PC-3 (cell line): ENCODE results near the gene CLPTM1L. TPM values are rescaled to one million over a fixed set of nuclear protein-coding genes. Genes with fewer than 3 reads are reported as not detected.
"Not testable (repeated sequence)": the region's sequence is repeated elsewhere in the genome, so short reads cannot be mapped to it uniquely, and the experiment has no call there.

Source experiments
- ATAC-seq: fragments of 200-7000 bp; cut with Tn5 transposase; 2 replicates; pipeline ENCODE4 v1.9.1; 2020; ENCODE audit warnings: mild to moderate bottlenecking, moderate library complexity
- BruUV-seq: library from RNA; stranded (reverse); fragments of 400-500 nt; replicated peaks from 2 replicates; lab custom pipeline; 2021; lab: Mats Ljungman, UMichigan
- CTCF ChIA-PET: fragments of 300-600 bp; sonication (Branson Sonifier 250); formaldehyde crosslinking; loops from one replicate; lab custom pipeline; 2022; ENCODE audit warnings: antibody characterized with exemption; lab: Charles Lee
- POLR2A ChIA-PET: fragments of 300-600 bp; sonication (Branson Sonifier 250); formaldehyde crosslinking; loops from one replicate; lab custom pipeline; 2022; ENCODE audit warnings: antibody characterized with exemption; ENCODE audit not compliant: unreplicated experiment; lab: Charles Lee
- DNase-seq: peaks from one replicate; pipeline ENCODE4 v3.0.0-alpha.2; 2015
- H2AFZ ChIP-seq: fragments of 300-600 bp; sonication (generic); 2 replicates; pipeline ENCODE4 v1.6.0; 2016; ENCODE audit warnings: antibody characterized with exemption, low read length
- H3F3A ChIP-seq: fragments of 300-600 bp; sonication (generic); one replicate; pipeline ENCODE4 v1.6.0; 2017; ENCODE audit warnings: antibody characterized with exemption, low read length, control low read depth, mild to moderate bottlenecking; ENCODE audit not compliant: unreplicated experiment
- H3K27ac ChIP-seq: fragments of 300-600 bp; sonication (generic); 2 replicates; pipeline ENCODE4 v1.5.1; 2016; ENCODE audit warnings: mild to moderate bottlenecking, low read length
- H3K27me3 ChIP-seq: fragments of 300-600 bp; sonication (generic); 2 replicates; pipeline ENCODE4 v1.6.1; 2016; ENCODE audit warnings: low read length, mixed read lengths
- H3K36me3 ChIP-seq: fragments of 300-600 bp; sonication (generic); 2 replicates; pipeline ENCODE4 v1.6.1; 2016; ENCODE audit warnings: low read depth, mixed run types, low read length, mixed read lengths
- H3K4me1 ChIP-seq: fragments of 300-600 bp; sonication (generic); 2 replicates; pipeline ENCODE4 v1.5.1; 2016; ENCODE audit warnings: low read length; ENCODE audit not compliant: insufficient read depth
- H3K4me2 ChIP-seq: fragments of 300-600 bp; sonication (generic); 2 replicates; pipeline ENCODE4 v1.6.0; 2016; ENCODE audit warnings: low read length
- H3K4me3 ChIP-seq: fragments of 300-600 bp; sonication (generic); 2 replicates; pipeline ENCODE4 v1.5.1; 2016; ENCODE audit warnings: mild to moderate bottlenecking, low read length, mixed read lengths
- H3K79me2 ChIP-seq: fragments of 300-600 bp; sonication (generic); 2 replicates; pipeline ENCODE4 v1.6.1; 2017; ENCODE audit warnings: low read length, mixed read lengths
- H3K9ac ChIP-seq: fragments of 300-600 bp; sonication (generic); 2 replicates; pipeline ENCODE4 v1.6.0; 2016; ENCODE audit warnings: mild to moderate bottlenecking, low read length
- H3K9me2 ChIP-seq: fragments of 300-600 bp; sonication (generic); replicated peaks from 2 replicates; pipeline ENCODE4 v1.6.1; 2016; ENCODE audit warnings: mixed run types, low read length, mixed read lengths
- H3K9me3 ChIP-seq: fragments of 300-600 bp; sonication (generic); 2 replicates; pipeline ENCODE4 v1.6.1; 2016; ENCODE audit warnings: low read length, mixed read lengths
- H4K20me1 ChIP-seq: fragments of 300-600 bp; sonication (generic); 2 replicates; pipeline ENCODE4 v1.6.1; 2016; ENCODE audit warnings: low read length, mixed read lengths
- EZH2 ChIP-seq: fragments of 300-600 bp; sonication (generic); IDR thresholded peaks from one replicate; pipeline ENCODE4 v1.6.1; 2017; ENCODE audit warnings: antibody characterized with exemption, mild to moderate bottlenecking, low read length; ENCODE audit not compliant: unreplicated experiment
- EZH2phosphoT487 ChIP-seq: fragments of 300-600 bp; sonication (generic); IDR thresholded peaks from 2 replicates; pipeline ENCODE4 v1.6.1; 2018; ENCODE audit warnings: mild to moderate bottlenecking, antibody characterized with exemption, low read length, borderline replicate concordance
- intact Hi-C: fragments of 100-400 bp; cut with micrococcal nuclease; formaldehyde crosslinking; loops from 2 replicates; pipeline ENCODE4 v1.9.0; 2023
- total RNA-seq: library from RNA; depleted of rRNA; stranded (reverse); fragments of >200 nt; gene quantifications from 2 replicates; pipeline ENCODE4 v1.2.3, GENCODE V29; 2014
- TF ChIP-seq, protein P1 (sequence below): fragments of 300-600 bp; sonication (generic); conservative IDR thresholded peaks from 2 replicates; pipeline ENCODE4 v1.5.1; 2017; ENCODE audit warnings: antibody characterized with exemption, low read depth, mild to moderate bottlenecking, low read length

Gene CLPTM1L
- total RNA-seq, 1 experiment from 2014 or later = 463 TPM

DNA sequence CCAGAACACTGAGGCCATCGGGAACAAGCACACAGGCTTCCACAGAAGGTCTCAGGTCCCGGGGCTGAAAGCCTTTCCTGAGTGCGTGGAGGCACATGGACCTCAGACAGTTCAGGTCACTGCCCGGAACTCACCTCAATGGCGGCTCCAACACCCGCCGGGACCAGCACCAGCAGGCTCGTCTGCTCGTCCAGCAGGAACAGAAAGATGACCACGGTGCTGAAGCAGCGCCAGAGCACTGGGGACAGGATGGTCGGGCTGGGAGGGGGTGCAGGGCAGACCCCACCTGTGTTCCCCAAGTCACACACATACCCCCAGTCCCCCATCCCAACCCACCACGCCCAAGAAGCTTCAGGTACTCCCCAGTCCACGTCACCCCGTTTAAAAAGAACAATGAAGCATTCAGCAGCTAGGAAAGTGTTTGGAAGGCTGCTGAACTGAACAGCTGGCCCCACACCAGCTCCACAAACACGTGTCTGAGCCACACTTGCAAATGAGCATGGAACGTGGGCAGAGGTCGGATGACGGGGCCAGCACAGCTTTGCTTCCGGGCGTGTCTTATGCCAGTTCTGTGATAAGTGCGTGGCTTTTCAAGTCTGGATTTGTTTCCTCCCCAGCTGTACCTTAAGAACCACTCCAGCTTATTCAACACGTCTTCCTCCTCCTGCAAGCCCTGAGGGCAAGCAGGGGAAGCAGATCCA lies 14.6 kb downstream of the CLPTM1L start:
- no peak overlapping the region for H3K27ac ChIP-seq
- no peaks in the 10 kb centered on the region for H3K27me3 ChIP-seq
- TF ChIP-seq, protein P1, sequence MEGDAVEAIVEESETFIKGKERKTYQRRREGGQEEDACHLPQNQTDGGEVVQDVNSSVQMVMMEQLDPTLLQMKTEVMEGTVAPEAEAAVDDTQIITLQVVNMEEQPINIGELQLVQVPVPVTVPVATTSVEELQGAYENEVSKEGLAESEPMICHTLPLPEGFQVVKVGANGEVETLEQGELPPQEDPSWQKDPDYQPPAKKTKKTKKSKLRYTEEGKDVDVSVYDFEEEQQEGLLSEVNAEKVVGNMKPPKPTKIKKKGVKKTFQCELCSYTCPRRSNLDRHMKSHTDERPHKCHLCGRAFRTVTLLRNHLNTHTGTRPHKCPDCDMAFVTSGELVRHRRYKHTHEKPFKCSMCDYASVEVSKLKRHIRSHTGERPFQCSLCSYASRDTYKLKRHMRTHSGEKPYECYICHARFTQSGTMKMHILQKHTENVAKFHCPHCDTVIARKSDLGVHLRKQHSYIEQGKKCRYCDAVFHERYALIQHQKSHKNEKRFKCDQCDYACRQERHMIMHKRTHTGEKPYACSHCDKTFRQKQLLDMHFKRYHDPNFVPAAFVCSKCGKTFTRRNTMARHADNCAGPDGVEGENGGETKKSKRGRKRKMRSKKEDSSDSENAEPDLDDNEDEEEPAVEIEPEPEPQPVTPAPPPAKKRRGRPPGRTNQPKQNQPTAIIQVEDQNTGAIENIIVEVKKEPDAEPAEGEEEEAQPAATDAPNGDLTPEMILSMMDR = no peak
- TF ChIP-seq EZH2phosphoT487 = no peak
- TF ChIP-seq EZH2 = no peak
- no peaks in the 10 kb centered on the region for H3F3A ChIP-seq
- H3K4me3 ChIP-seq = no peak overlapping the region
- ATAC-seq (no peak), DNase-seq (no peak)
- peaks cover 8% of the 10 kb centered on the region; the same call in 1 of the 2 replicates for H3K4me1 ChIP-seq
- H3K9me3 ChIP-seq = no peaks in the 10 kb centered on the region
- H3K9me2 ChIP-seq = no peaks in the 10 kb centered on the region
- H2AFZ ChIP-seq = no peak overlapping the region
- H3K36me3 ChIP-seq = peaks cover 48% of the 10 kb centered on the region
- H4K20me1 ChIP-seq = peaks cover 11% of the 10 kb centered on the region; the same call in 1 of the 2 replicates
- H3K9ac ChIP-seq = no peak overlapping the region
- no peaks in the 10 kb centered on the region for H3K79me2 ChIP-seq
- no peak overlapping the region for H3K4me2 ChIP-seq
- intact Hi-C loops = no loop called here
- BruUV-seq = no TSS peak
- CTCF ChIA-PET = no interaction called here
- POLR2A ChIA-PET = no interaction called here

DNA sequence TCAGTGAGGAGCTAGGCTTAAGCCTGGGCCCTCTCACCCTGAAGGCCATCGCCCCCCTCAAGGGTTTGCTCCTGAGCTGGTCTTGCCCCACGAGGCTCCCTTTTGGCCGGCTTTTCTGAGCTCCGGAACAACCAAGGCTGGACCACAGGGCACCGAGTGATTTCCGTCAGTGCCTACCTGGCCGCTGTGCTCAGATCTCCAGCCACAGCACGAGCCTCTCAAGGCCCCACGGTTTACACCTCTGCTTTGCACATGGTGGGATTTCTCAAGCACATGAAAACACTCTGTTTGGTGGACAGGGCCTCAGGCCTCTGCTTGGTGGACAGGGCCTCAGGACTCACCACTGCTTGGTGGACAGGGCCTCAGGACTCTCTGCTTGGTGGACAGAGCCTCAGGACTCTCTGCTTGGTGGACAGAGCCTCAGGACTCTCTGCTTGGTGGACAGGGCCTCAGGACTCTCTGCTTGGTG lies 15.8 kb downstream of the CLPTM1L start:
- peaks cover 8% of the 10 kb centered on the region; the same call in 1 of the 2 replicates for H3K4me1 ChIP-seq
- H3K9me3 ChIP-seq = no peaks in the 10 kb centered on the region
- intact Hi-C loops = no loop called here
- DNase-seq (no peak), ATAC-seq (no peak)
- TF ChIP-seq, protein P1 = no peak
- TF ChIP-seq EZH2phosphoT487 = no peak
- no peak for TF ChIP-seq EZH2
- H2AFZ ChIP-seq = no peak overlapping the region
- H3K27me3 ChIP-seq = no peaks in the 10 kb centered on the region
- no peaks in the 10 kb centered on the region for H3K79me2 ChIP-seq
- H3K36me3 ChIP-seq = peaks cover 53% of the 10 kb centered on the region
- BruUV-seq = no TSS peak
- H3F3A ChIP-seq = no peaks in the 10 kb centered on the region
- no peak overlapping the region for H3K27ac ChIP-seq
- ChIA-PET POLR2A (no interaction called here), CTCF (no interaction called here)
- H4K20me1 ChIP-seq = peaks cover 11% of the 10 kb centered on the region; the same call in 1 of the 2 replicates
- no peak overlapping the region for H3K9ac ChIP-seq
- no peak overlapping the region for H3K4me3 ChIP-seq
- no peaks in the 10 kb centered on the region for H3K9me2 ChIP-seq
- no peak overlapping the region; the same call in 1 of the 2 replicates for H3K4me2 ChIP-seq

DNA sequence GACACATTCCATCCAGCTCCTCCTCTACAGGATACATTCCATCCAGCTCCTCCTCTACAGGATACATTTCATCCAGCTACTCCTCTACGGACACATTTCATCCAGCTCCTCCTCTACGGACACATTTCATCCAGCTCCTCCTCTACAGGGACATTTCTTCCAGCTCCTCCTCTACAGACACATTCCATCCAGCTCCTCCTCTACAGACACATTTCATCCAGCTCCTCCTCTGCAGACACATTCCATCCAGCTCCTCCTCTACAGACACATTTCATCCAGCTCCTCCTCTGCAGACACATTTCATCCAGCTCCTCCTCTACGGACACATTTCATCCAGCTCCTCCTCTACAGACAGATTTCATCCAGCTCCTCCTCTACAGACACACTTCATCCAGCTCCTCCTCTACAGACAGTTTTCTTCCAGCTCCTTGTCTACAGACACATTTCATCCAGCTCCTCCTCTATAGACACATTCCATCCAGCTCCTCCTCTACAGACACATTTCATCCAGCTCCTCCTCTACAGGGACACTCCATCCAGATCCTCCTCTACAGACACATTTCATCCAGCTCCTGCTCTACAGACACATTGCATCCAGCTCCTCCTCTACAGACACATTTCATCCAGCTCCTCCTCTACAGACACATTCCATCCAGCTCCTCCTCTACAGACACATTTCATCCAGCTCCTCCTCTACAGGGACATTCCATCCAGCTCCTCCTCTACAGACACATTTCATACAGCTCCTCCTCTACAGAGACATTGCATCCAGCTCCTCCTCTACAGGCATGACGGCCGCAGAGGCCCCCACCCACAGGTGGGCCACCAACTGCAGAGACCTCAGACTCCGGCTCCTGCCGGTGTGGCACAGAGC lies 16.4 kb downstream of the CLPTM1L start:
- H3K27me3 ChIP-seq, intact Hi-C loops, H3K9me3 ChIP-seq, H3K9me2 ChIP-seq, H3K4me3 ChIP-seq, H3F3A ChIP-seq, H3K79me2 ChIP-seq, H3K27ac ChIP-seq, H4K20me1 ChIP-seq, H2AFZ ChIP-seq, H3K9ac ChIP-seq, ATAC-seq, CTCF ChIA-PET, H3K4me1 ChIP-seq, H3K4me2 ChIP-seq: not testable (repeated sequence)
- peaks cover 51% of the 10 kb centered on the region for H3K36me3 ChIP-seq
- BruUV-seq = TSS peak; percentile 58
- DNase-seq = peak; percentile 71
- POLR2A ChIA-PET = interaction anchor here (0.6 to 0.7 kb wide), 3 partner anchors 14 to 178 kb away, joined by 3 read pairs; no protein-coding TSS in a partner anchor

DNA sequence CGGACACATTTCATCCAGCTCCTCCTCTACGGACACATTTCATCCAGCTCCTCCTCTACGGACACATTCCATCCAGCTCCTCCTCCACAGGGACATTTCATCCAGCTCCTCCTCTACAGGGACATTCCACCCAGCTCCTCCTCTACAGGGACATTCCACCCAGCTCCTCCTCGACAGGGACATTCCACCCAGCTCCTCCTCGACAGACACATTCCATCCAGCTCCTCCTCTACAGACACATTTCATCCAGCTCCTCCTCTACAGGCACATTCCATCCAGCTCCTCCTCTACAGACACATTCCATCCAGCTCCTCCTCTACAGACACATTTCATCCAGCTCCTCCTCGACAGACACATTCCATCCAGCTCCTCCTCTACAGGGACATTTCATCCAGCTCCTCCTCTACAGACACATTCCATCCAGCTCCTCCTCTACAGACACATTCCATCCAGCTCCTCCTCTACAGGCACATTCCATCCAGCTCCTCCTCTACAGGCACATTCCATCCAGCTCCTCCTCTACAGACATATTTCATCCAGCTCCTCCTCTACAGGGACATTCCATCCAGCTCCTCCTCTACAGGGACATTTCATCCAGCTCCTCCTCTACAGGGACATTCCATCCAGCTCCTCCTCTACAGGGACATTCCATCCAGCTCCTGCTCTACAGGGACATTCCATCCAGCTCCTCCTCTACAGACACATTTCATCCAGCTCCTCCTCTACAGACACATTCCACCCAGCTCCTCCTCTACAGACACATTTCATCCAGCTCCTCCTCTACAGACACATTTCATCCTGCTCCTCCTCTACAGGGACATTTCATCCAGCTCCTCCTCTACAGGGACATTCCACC lies 17.8 kb downstream of the CLPTM1L start:
- POLR2A ChIA-PET = interaction anchor here (0.6 to 0.7 kb wide), 3 partner anchors 9 to 369 kb away, joined by 5 to 9 read pairs (median 6); no protein-coding TSS in a partner anchor
- H3K36me3 ChIP-seq = peaks cover 48% of the 10 kb centered on the region
- H2AFZ ChIP-seq, H3K4me2 ChIP-seq, H3K9me3 ChIP-seq, H3F3A ChIP-seq, H3K79me2 ChIP-seq, H3K4me3 ChIP-seq, ATAC-seq, H3K9me2 ChIP-seq, H4K20me1 ChIP-seq, H3K4me1 ChIP-seq, H3K9ac ChIP-seq, H3K27ac ChIP-seq, intact Hi-C loops, H3K27me3 ChIP-seq: not testable (repeated sequence)
- TSS peak; percentile 28 for BruUV-seq
- DNase-seq = peak; percentile 48
- CTCF ChIA-PET = interaction anchor here (0.9 kb wide), 1 partner anchor 123 kb away, joined by 3 read pairs; no protein-coding TSS in a partner anchor
